GM19240 (cell line): ENCODE measurements around the gene ERVH48-1.
A peak's percentile ranks its signal among the peaks of the same experiment; 100 is the strongest.
"Not testable (repeated sequence)": the region's sequence is repeated elsewhere in the genome, so short reads cannot be mapped to it uniquely, and the experiment has no call there.

Source experiments
- DNase-seq: peaks from one replicate; pipeline ENCODE4 v3.0.0; 2011; ENCODE audit warnings: low spot score; ENCODE audit not compliant: insufficient read length

ERVH48-1 gene

GRCh38 chr21:42939582-42940413, 14.4 kb upstream of the ERVH48-1 start:
- no peak for DNase-seq

GRCh38 chr21:42938606-42938995, 13.2 kb upstream of the ERVH48-1 start:
- not testable (repeated sequence) for DNase-seq

- no peak for DNase-seq
Measured at GRCh38 chr21:42937960-42938605, 12.7 kb upstream of the ERVH48-1 start.

- not testable (repeated sequence) for DNase-seq
Measured at GRCh38 chr21:42937034-42937940, 11.9 kb upstream of the ERVH48-1 start.

- not testable (repeated sequence) for DNase-seq
Measured at GRCh38 chr21:42936360-42936759, 10.9 kb upstream of the ERVH48-1 start.

GRCh38 chr21:42933973-42934372, 8.5 kb upstream of the ERVH48-1 start:
- DNase-seq, result not testable (repeated sequence)

GRCh38 chr21:42933137-42933970, 7.9 kb upstream of the ERVH48-1 start:
- not testable (repeated sequence) for DNase-seq

GRCh38 chr21:42932378-42933136, 7.1 kb upstream of the ERVH48-1 start:
- not testable (repeated sequence) for DNase-seq

- DNase-seq, result no peak
Measured at GRCh38 chr21:42931560-42932235, 6.3 kb upstream of the ERVH48-1 start.

GRCh38 chr21:42929969-42930368, 4.5 kb upstream of the ERVH48-1 start:
- DNase-seq, result no peak

- DNase-seq, result not testable (repeated sequence)
Measured at GRCh38 chr21:42927474-42928200, 2.2 kb upstream of the ERVH48-1 start.

GRCh38 chr21:42924433-42924751, 1.0 kb downstream of the ERVH48-1 start:
- DNase-seq, result no peak

- peak; percentile 76 for DNase-seq
Measured at GRCh38 chr21:42923553-42924432, 1.6 kb downstream of the ERVH48-1 start.

GRCh38 chr21:42922918-42923317, 2.5 kb downstream of the ERVH48-1 start:
- no peak for DNase-seq

GRCh38 chr21:42921927-42922326, 3.5 kb downstream of the ERVH48-1 start:
- no peak for DNase-seq

GRCh38 chr21:42918291-42918690, 7.1 kb downstream of the ERVH48-1 start:
- no peak for DNase-seq

GRCh38 chr21:42913476-42913875, 12.0 kb downstream of the ERVH48-1 start:
- DNase-seq, result no peak

- not testable (repeated sequence) for DNase-seq
Measured at GRCh38 chr21:42911920-42912319, 13.5 kb downstream of the ERVH48-1 start.
